ENCODE measurements around the gene LRRC41. TPM values are rescaled to one million over a fixed set of nuclear protein-coding genes. Genes with fewer than 3 reads are reported as not detected.

LRRC41 gene
- total and polyA plus RNA-seq, 2 of the 13 experiments (the other 11 are each of a cell fraction or from before 2014, with no cell fraction given), result 48.1 to 53.6 TPM

DNA sequence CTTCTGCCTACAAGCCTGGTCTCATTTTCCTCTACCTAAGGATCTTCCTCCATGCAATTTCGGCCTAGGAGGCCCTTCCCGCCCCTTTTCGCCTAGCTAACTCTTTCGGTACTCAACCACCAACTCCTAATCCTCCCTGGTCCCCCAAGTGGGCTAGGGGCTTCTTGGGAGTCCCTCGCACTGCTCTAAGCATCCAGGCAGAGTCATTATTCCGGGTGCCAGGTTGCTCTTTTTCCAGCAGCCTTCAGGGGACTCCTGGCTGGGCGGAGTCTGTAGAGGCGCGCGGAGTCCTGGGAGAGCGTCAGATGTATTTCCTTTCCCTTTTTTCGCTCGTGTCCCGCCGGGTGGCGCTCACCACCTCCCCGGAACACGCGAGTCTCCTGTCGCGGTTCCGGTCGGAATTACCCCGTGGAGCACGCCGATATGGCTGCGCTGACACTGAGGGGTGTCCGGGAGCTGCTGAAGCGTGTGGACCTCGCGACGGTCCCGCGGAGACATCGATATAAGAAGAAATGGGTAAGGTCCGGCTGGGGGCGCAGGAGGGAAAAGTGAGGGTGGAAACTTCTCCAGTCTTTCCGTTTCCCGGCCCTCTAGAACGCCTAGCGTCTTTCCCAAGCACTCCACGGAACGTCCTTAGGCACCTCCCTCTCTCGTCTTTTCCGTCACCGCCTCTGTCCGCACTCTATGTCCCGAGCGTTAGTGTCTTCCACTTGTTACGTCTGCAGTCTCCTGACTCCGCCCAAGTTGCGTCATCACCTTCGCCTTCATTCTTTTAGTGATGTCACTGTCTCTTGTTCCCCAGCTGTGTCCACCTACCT, 37.2 kb upstream of the LRRC41 start, which contains the start of gene NSUN4 (continued):
- TF ChIP-seq, protein P1, sequence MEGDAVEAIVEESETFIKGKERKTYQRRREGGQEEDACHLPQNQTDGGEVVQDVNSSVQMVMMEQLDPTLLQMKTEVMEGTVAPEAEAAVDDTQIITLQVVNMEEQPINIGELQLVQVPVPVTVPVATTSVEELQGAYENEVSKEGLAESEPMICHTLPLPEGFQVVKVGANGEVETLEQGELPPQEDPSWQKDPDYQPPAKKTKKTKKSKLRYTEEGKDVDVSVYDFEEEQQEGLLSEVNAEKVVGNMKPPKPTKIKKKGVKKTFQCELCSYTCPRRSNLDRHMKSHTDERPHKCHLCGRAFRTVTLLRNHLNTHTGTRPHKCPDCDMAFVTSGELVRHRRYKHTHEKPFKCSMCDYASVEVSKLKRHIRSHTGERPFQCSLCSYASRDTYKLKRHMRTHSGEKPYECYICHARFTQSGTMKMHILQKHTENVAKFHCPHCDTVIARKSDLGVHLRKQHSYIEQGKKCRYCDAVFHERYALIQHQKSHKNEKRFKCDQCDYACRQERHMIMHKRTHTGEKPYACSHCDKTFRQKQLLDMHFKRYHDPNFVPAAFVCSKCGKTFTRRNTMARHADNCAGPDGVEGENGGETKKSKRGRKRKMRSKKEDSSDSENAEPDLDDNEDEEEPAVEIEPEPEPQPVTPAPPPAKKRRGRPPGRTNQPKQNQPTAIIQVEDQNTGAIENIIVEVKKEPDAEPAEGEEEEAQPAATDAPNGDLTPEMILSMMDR (CRISPR knock-in tag; IDR thresholded peaks at IDR 0.05), result peak; percentile 93
- TF ChIP-seq BORCS8-MEF2B (CRISPR knock-in tag; IDR thresholded peaks at IDR 0.05) (no peak; the same call in 1 of the 2 replicates), ZFP82 (CRISPR knock-in tag; IDR thresholded peaks at IDR 0.05; ENCODE audit: borderline replicate concordance) (0 out of 2 replicates have a peak, but pooled peaks have one; percentile 51), ZSCAN31 (CRISPR knock-in tag; IDR thresholded peaks at IDR 0.05; ENCODE audit: low read depth) (no peak), HIC2 (CRISPR knock-in tag; IDR thresholded peaks at IDR 0.05; ENCODE audit: low read depth) (peak; percentile 55; the same call in 1 of the 2 replicates), ZNF24 (IDR thresholded peaks at IDR 0.05) (no peak), BCLAF1 (IDR thresholded peaks at IDR 0.05) (no peak), ZNF326 (CRISPR knock-in tag; IDR thresholded peaks at IDR 0.05; ENCODE audit: borderline replicate concordance) (no peak), NR2F2 (IDR thresholded peaks at IDR 0.05; ENCODE audit: borderline replicate concordance, low read depth) (no peak), ZNF850 (CRISPR knock-in tag; conservative IDR thresholded peaks at IDR 0.05) (no peak), BRD4 (CRISPR knock-in tag; IDR thresholded peaks at IDR 0.05) (peak; percentile 94), MLX (CRISPR knock-in tag; IDR thresholded peaks at IDR 0.05) (peak; percentile 46; the same call in 1 of the 2 replicates), BCL6 (CRISPR knock-in tag; IDR thresholded peaks at IDR 0.05) (peak; percentile 77), AFF4 (CRISPR knock-in tag; IDR thresholded peaks at IDR 0.05) (0 out of 2 replicates have a peak, but pooled peaks have one; percentile 58), TCF7 (IDR thresholded peaks at IDR 0.05; ENCODE audit: low read depth) (no peak)
